Mesothelial cell of epicardium (in vitro differentiated cells): ENCODE data around the gene TMEM53. TPM values are rescaled to one million over a fixed set of nuclear protein-coding genes. Genes with fewer than 3 reads are reported as not detected.

Source experiments
- DNase-seq, 2 experiments: peaks; one replicate each; pipeline ENCODE4 v3.0.0; 2021; ENCODE audit warnings: low spot score in 2 of 2; ENCODE audit not compliant: unreplicated experiment in 2 of 2
- H3K27ac Mint-ChIP-seq: 2 replicates; pipeline ENCODE4 v1.8.0; 2021; ENCODE audit warnings: mixed read lengths
- H3K27me3 Mint-ChIP-seq: 2 replicates; pipeline ENCODE4 v1.8.0; 2021; ENCODE audit warnings: low read depth, mixed read lengths
- H3K36me3 Mint-ChIP-seq: 2 replicates; pipeline ENCODE4 v1.8.0; 2021; ENCODE audit warnings: mixed read lengths
- H3K4me1 Mint-ChIP-seq: 2 replicates; pipeline ENCODE4 v1.8.0; 2021; ENCODE audit warnings: mixed read lengths
- H3K4me3 Mint-ChIP-seq: 2 replicates; pipeline ENCODE4 v1.8.0; 2021; ENCODE audit warnings: mild to moderate bottlenecking, moderate library complexity, mixed read lengths
- H3K9me3 Mint-ChIP-seq: 2 replicates; pipeline ENCODE4 v1.8.0; 2021; ENCODE audit warnings: mixed read lengths
- total RNA-seq: library from RNA; stranded (reverse); gene quantifications from 3 replicates; pipeline ENCODE4 v1.2.1, GENCODE V29; 2021
- TF ChIP-seq, protein P1 (sequence below): fragments of 200-600 bp; sonication (generic); IDR thresholded peaks from one replicate; pipeline ENCODE4 v1.5.0; 2021; ENCODE audit warnings: antibody characterized with exemption; ENCODE audit not compliant: unreplicated experiment

Gene TMEM53
- total RNA-seq, 1 donor from 2014 or later, result 8.9 TPM

DNA sequence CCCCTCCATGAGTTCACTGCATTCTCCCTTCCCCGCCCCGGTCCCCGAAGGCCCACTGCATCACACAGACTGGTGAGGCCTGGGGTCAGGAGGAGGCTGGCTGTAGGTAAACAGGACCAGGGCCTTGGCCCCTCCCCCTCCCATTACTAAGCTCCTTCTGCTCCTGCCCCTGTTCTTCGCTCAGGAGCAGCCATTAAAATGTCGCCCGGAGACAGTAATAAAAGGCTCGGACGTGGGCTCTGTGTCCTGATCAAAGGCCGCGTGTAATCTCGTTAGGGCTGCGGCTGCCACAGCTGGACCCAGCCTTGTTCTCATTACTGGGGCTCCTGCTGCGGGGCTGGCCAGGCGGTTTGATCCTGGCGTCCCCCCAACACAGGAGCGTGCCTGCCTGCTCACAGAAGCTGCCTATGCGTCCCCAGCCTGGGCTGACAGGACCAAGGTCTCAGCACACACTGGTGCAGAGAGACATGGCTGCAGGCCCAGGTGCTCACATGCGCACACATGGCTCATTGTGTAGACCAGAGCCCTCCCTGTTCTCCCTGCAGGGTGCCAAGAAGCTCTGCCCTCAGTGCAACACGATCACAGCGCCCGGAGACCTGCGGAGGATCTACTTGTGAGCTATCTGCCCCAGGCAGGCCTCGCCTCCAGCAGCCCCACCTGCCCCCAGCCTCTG, 24.0 kb downstream of the TMEM53 start:
- Mint-ChIP-seq H3K9me3 (no peaks in the 10 kb centered on the region), H3K36me3 (peaks cover 17% of the 10 kb centered on the region), H3K4me1 (no peaks in the 10 kb centered on the region), H3K27me3 (no peaks in the 10 kb centered on the region), H3K4me3 (no peak overlapping the region), H3K27ac (no peak overlapping the region)
- TF ChIP-seq, protein P1, sequence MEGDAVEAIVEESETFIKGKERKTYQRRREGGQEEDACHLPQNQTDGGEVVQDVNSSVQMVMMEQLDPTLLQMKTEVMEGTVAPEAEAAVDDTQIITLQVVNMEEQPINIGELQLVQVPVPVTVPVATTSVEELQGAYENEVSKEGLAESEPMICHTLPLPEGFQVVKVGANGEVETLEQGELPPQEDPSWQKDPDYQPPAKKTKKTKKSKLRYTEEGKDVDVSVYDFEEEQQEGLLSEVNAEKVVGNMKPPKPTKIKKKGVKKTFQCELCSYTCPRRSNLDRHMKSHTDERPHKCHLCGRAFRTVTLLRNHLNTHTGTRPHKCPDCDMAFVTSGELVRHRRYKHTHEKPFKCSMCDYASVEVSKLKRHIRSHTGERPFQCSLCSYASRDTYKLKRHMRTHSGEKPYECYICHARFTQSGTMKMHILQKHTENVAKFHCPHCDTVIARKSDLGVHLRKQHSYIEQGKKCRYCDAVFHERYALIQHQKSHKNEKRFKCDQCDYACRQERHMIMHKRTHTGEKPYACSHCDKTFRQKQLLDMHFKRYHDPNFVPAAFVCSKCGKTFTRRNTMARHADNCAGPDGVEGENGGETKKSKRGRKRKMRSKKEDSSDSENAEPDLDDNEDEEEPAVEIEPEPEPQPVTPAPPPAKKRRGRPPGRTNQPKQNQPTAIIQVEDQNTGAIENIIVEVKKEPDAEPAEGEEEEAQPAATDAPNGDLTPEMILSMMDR, result no peak
- DNase-seq, result no peak

DNA sequence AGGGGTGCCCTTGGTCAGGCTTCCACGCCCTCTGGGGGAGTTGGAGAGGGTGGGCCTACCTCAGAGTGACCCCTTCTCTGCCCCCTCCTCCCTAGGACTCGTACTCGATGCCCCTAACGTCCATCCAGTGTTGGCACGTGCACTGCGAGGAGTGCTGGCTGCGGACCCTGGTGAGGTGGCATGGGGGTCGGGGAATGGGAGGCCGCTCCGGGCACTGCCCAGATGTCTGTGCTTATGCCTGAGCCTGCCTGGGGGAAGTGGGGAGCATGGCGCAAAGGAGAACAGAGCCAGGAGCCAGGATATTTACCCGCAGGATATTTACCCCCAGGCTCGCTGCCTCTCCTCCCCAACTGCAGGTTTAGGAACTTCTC, 24.5 kb downstream of the TMEM53 start:
- Mint-ChIP-seq H3K4me1 (no peaks in the 10 kb centered on the region), H3K27ac (no peak overlapping the region), H3K9me3 (no peaks in the 10 kb centered on the region), H3K27me3 (no peaks in the 10 kb centered on the region), H3K4me3 (no peak overlapping the region), H3K36me3 (peaks cover 19% of the 10 kb centered on the region)
- TF ChIP-seq, protein P1, result no peak
- DNase-seq, result no peak

DNA sequence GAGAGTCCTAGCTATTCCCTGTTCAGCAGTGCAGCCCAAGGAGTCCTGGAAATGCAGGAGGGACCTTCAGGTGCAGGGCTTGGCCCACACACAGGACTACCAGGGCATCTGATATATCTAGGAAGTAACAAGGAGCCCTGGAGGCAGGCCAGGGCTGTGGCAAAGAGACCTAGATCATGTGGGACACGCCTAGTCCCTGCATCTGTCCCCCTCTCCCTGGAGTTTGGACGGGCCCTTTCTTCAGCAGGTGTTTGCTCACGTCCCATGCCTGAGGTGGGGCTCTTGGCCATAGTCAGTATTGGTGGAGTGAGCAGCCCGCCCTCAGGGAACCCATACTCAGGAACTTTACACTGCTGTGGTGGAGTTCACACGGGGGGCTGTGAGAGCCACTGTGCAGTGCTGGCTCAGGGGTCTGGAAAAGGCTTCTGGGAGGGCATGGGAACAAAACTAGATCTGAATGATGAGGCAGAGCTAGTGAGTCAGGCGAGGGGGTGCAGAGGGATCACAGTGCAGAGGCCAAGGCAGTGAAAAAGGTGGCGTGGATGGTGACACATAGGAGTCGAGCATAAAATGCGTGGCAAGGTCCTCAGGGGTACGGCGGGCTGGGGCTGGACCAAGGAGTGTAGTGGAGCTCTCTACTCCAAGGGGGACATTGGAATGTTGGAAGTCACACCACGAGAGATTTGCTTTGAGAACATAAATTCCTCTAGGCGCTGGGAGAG, 25.6 kb downstream of the TMEM53 start:
- TF ChIP-seq, protein P1, result no peak
- H3K36me3 Mint-ChIP-seq, result peaks cover 17% of the 10 kb centered on the region
- H3K4me1 Mint-ChIP-seq, result no peaks in the 10 kb centered on the region
- no peaks in the 10 kb centered on the region for H3K27me3 Mint-ChIP-seq
- no peak for DNase-seq
- H3K4me3 Mint-ChIP-seq, result no peak overlapping the region
- H3K27ac Mint-ChIP-seq, result no peak overlapping the region
- no peaks in the 10 kb centered on the region for H3K9me3 Mint-ChIP-seq

DNA sequence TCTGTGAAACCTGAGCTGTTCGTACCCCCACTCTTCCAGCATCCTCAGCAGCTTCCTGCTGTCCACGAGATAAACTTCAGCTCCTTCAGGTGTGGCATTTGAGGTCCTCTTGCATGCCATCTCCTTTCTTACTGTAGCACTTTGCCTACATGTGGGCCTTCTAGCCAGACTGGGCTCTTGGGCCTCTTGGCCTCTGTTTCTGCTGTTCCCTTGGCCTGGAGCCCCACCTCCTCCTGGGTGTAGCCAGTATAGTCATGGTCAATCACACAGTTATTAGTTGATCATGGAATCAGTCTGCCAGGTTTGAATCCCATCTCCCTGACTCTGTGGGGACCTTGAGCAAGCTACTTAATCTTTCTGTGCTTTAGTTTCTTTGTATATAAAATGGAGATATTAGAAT, 26.4 kb downstream of the TMEM53 start:
- TF ChIP-seq, protein P1, result no peak
- no peaks in the 10 kb centered on the region for H3K9me3 Mint-ChIP-seq
- H3K4me3 Mint-ChIP-seq, result no peak overlapping the region
- peaks cover 17% of the 10 kb centered on the region for H3K36me3 Mint-ChIP-seq
- H3K27ac Mint-ChIP-seq, result no peak overlapping the region
- no peak for DNase-seq
- H3K27me3 Mint-ChIP-seq, result no peaks in the 10 kb centered on the region
- no peaks in the 10 kb centered on the region for H3K4me1 Mint-ChIP-seq

DNA sequence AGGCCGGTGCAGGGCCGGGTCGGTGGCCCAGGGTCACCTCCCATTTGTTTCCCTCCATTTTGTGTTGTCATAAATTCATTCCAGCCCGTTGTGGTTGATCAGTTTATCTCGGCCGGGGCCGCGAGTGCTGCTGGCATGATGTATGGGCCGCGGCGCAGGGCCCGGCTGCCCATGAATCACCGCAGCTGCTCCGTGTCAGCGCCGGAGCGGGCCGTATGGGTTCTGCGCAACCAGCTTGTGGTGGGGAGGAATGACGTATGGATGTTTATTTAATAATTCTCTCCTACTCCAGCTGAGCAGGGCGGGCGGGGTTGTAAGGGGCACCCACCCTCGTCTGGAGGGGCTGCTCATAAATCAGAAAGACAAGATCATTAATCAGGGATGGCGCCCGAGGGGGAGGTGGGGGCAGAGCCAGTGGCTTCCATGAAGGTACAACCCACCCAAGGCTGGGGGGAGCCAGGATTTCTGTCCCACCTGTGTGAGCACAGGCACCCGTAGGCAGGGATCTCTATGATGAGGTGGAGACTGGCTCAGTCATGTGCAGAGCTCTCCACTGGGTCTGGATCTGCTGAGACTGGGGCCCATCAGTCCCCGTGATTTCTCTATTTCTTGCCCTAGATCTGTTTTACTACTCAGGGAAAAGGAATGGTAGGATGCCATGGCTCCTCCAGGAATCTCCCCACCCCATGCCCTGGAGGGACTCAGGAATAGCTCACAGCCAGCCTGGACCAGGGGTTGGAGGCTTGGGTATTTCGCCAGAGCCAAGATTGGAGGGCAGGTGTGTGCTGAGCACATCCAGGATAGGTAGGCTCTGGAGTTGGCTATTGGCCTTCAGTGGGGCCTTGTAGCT, 27.8 kb downstream of the TMEM53 start:
- DNase-seq, result no peak
- H3K9me3 Mint-ChIP-seq, result no peaks in the 10 kb centered on the region
- TF ChIP-seq, protein P1, result no peak
- H3K4me3 Mint-ChIP-seq, result no peak overlapping the region
- H3K4me1 Mint-ChIP-seq, result no peaks in the 10 kb centered on the region
- H3K36me3 Mint-ChIP-seq, result peaks cover 18% of the 10 kb centered on the region
- no peaks in the 10 kb centered on the region for H3K27me3 Mint-ChIP-seq
- no peak overlapping the region for H3K27ac Mint-ChIP-seq
